NCI-H2029 treated with DMSO at 0.1 percent for 48 hours (cell line): ENCODE measurements around the gene ZNF524.

Experiments used
- DNase-seq: peaks from one replicate; lab custom pipeline; 2025; lab: John Stamatoyannopoulos, UW

The ZNF524 gene

DNA sequence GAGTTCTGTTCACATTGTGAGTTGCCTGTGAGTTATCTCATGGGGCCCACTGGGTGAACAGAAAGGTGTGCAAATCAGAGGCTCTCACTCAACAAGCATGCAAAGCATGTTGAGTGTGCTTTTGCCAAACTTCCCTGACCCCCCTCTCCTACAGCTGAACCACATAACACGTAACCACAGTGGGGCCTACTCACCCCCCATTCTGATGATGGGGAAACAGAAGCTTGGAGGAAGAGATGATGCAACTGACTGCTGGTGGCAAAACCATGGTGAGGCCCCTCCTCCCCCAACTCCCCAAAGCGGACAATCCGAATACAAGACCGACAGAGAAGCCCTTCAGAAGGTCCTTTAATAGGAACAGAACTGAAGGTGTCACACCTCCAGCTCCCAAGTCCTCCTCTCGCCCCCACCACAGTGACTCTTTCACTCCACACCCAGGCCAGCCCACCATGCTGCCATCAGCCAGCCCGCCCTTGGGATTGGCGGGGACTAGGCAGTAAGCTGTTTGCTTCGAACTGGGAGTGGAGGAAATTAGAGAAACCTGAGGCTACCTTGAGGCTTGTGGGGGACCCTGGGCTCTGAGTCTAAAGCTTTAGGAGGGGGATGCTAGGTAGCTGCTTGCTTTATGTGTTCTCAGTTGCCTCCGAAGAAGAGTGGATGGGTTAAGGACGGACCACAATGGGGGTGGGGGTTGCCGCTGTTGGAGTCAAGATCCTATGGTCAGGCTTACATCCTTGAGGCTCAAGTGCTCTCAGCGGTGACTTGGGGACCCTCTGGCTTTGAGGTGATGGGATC is 20.5 kb downstream of the ZNF524 start:
- DNase-seq: no peak

DNA sequence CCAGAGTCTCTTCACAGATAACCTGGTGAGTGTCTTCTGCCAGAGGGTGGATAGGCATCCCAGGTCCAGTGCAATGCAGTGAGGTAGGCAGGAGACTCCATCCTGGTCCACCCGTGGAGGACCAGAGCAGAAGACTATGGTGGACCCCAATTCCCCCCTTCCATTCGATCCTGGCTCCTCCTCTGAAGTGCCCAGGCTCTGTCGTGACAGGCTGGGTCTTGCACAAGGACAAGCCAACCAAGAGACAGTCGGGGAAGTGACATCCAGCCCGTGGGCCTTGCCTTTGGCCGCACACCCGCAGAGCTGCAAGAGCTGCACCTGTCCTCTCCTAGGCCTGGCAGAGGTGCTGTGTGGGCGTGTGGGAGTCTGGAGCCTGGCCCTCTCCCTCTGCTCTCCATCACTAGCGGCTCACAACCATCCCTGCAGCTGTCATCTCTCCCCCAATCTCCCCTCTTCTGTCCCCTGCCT is 21.2 kb downstream of the ZNF524 start:
- DNase-seq: no peak

- DNase-seq: no peak
Measured at GRCh38 chr19:55621673-55622231, 21.7 kb downstream of the ZNF524 start.

DNA sequence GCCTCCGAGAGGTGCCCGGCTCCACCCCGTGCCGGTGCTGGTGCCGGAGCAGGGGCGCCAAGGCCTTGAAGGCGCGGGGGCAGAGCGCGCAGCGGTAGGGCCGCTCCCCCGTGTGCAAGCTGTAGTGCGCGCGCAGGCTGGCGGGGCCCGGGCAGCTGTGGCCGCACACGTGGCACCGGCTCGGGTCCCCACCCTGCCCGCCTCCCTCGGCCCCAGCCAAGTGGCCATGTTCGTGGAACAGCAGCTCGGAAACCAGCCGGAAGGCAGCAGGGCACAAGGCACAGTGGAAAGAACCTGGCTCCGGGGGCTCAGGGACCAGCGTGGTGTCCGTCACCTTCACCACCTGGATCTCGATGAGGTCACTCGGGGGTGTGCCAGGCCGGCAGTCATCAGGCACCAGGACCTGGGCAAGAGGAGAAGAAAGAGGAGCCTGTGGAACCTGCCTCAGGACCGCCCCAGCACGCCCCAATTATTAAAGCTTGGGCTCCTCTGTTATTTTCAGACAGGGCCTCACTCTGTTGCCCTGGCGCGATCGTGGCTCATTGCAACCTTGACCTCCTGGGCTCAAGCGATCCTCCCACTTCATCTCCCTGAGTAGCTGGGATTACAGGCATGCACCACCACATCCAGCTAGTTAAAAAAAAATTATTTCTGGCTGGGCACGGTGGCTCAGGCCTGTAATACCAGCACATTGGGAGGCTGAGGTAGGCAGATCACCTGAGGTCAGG is 22.3 kb downstream of the ZNF524 start:
- DNase-seq: no peak

DNA sequence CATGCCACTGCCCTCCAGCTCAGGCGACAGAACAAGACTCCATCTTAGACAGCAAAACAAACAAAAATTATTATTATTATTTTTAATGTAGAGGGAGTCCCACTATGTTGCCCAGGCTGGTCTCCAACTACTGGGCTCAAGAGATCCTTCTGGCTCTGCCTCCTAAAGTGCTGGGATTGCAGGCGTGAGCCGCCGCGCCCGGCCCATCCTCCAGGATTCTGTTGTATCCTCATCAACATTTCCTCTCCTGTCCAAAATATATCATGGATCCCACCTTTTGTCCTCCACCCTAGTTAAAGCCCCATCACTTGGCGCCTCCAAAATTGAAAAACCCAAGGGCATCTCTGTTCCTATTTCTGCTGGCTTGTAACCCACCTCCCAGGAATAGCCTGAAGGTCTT is 23.0 kb downstream of the ZNF524 start:
- DNase-seq: no peak

- no peak for DNase-seq
Measured at GRCh38 chr19:55623561-55623960, 23.5 kb downstream of the ZNF524 start.

DNA sequence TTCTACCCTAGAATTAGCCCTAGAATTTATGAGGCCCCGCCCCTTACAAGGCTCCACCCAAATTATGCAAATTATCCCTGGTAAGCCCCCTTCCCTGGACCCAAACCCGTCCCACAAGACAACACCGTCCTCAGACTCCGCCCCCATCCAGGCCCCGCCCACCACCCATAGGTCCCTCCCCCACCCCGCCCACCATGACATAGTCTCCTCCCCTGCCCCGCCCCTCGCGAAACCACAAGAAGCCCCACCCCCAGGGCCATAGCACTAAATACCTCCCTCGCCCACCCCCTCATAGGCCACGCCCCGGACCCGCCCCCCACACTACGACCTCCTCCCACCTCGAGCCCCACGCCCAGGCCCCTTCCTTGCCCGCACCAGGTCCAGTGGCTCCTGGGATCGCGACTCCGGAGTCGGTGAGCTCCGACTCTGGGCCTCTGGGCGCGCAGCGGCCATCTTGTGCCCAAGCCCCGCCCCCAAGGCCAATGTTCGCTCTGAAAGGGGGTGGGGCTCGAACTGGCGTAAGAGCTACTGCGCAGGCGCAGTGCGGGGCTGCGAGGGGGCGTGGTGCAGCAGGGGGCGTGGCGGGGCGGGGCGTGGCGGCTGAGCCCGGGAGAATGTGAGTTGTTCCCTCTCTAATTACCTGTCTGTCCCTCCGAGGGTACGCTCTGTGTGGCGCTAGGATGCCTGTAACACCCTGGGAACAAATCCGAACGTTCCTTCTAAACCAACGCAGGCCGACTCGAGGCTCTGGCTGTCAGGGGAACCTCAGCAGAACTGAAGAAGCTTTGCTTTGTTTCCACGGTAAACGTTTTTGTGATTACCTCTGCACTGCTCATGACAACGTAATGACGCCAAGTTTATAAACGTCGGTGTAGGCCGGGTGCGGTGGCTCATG is 24.3 kb downstream of the ZNF524 start, which contains the start of gene ZNF784:
Gene ZNF784, minus strand, starts transcription at position 458 of the 895 bp plus-strand sequence. Its CDS starts 5 bp downstream, at position 453.
- DNase-seq: peak; percentile 85

- no peak for DNase-seq
Measured at GRCh38 chr19:55625004-55625326, 24.9 kb downstream of the ZNF524 start.

- DNase-seq: no peak
Measured at GRCh38 chr19:55626350-55626749, 26.3 kb downstream of the ZNF524 start.

DNA sequence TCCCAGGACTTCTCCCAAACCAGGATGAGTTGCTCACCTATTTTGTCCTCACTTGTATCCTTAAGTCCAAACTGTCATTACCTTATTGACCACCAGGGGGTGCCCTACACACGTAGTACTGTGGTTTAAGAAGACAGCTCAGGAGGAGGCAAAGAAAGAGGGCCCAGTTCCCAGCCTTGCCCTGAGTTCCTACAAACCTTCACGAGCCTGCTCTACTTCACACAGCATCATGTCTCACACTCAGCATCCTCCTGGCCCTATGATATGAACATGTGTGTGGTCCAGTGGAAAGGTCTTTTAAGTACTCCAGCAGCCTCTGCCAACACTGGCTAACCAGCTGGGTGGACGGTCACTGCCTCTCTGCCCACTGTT is 32.4 kb downstream of the ZNF524 start:
- peak; percentile 74 for DNase-seq

- DNase-seq: no peak
Measured at GRCh38 chr19:55633861-55634260, 33.8 kb downstream of the ZNF524 start.

- DNase-seq: no peak
Measured at GRCh38 chr19:55635334-55635717, 35.2 kb downstream of the ZNF524 start.

DNA sequence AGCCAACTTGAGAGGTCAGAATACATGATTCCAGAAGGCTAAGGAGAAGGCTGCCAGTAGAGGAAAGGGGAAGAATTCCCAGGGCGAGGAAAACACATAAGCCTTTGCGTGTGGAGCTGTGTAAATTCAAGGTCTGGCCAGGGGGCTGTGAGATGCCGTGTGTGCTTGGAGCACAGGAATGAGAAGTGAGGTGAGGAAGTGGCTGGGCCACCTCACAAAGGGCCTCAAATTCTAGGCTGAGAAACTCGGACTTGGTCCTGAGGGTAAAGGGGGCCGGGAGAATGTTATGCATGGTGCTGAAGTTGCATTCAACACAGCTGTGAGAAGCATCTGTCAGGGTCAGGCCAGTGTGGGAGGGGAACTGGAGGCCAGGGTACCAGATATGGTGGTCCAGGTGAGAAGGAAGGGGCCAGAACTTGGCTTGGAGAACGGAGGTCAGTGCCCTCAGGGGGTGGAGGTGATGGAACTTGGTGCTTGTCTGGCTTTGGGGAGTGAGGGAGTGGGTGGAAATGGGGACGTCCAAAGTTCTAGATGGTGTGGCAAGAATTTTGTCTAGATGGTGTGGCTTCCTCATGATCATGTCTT is 35.9 kb downstream of the ZNF524 start:
- no peak for DNase-seq

DNA sequence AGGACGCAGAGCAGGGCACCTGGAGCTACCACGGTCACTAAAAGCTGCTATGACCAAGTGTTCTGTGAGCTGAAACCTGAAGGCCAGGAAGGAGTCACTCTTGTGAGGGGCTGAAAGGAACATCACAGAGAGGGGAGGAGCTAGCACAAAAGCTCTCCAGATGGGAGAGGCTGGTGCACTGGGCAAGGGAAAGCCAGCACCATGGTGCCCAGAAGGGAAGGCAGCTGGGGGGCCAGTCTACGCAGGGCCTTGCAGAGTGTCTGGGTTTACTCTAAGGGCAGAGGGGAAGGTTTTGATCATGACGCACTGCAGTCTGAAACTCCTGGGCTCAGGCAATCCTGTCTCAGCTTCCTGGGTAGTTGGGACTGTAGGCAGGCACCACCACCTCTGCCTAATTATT is 36.6 kb downstream of the ZNF524 start:
- no peak for DNase-seq

DNA sequence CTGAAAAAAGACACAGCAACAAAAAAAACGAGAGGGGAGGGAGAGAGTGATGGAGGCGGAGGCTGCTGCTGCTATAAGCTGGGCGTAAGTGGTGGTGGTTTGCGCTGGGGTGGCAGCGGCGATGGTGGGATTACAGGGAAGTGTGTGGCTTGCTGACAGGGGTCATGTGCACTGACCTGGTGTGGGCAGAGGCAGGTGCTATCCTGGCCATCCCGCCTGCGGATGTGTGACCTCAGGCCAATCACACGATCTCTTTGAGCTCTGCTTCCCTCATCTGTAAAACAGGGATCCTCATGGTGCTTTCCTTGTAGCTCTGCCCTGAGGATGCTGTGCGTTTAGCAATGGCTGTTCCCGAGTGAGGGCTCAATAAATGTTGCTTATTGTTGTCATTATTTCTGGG is 37.4 kb downstream of the ZNF524 start:
- DNase-seq: no peak

DNA sequence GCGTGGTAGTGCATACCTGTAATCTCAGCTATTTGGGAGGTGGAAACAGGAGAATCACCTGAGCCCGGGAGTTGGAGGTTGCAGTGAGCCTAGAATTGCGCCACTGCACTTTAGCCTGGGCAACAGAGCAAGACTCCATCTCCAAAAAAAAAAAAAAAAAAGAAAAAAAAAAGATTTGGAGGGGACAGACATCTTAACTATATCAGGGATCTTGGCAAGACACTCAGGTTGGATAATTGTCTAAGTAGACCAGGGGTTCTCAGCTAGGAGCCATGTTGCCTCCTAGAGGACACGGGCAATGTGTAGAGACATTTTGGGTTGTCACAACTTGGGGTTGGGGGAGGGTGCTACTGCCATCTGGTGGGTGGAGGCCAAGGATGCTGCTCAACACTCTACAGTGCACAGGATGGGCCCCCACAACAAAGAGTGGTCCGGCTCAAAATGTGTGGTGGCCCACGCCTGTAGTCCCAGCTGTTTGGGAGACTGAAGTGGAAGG is 38.8 kb downstream of the ZNF524 start:
- no peak for DNase-seq

GRCh38 chr19:55640043-55640576 is 40.0 kb downstream of the ZNF524 start:
- DNase-seq: no peak

DNA sequence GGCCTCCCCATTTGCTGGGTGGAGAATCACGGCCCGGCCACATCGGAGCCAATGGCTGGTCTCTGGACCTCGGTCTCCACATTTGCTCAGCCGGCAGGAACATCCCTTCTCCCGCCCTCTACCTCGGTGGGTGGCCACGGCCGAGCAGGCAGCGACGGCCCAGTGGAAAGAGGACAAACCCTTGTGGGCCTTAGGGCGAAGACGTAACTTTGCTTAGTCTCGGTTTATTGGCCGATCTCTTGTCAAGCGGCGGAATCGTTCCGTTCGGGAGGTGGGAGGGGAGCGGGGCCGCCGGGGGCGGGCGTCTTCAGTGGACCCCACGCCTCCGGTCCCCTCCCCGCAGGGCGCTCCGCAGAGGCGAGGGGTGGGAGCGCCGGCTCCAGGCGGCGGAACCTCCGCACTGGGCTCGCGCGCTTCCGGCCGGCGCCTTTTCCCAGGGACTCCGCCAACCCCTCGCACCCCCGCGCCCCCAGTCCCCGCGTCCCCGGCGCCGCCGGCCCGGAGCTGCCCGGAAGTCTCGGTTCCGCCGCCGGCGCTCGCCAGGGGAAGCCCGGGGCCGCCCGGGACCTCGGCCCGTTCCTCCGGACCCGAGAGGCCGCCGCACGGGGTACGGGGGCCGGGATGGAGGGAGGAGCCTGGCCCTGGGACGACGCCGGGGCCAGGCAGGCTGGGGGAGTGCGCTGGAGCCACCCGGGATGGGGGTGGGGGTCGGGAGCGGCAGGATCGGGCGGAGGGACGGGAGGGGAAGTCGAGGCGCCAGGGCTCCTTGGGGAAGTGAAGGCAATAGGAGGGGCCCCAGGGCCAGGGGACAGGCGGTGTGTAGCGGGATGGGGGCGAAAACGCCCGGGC is 40.7 kb downstream of the ZNF524 start, which contains the start of gene ZNF580:
Gene ZNF580, plus strand, starts transcription at position 426 of the 849 bp plus-strand sequence. CDS start 1,507 bp downstream, outside the sequence.
- DNase-seq: no peak

DNA sequence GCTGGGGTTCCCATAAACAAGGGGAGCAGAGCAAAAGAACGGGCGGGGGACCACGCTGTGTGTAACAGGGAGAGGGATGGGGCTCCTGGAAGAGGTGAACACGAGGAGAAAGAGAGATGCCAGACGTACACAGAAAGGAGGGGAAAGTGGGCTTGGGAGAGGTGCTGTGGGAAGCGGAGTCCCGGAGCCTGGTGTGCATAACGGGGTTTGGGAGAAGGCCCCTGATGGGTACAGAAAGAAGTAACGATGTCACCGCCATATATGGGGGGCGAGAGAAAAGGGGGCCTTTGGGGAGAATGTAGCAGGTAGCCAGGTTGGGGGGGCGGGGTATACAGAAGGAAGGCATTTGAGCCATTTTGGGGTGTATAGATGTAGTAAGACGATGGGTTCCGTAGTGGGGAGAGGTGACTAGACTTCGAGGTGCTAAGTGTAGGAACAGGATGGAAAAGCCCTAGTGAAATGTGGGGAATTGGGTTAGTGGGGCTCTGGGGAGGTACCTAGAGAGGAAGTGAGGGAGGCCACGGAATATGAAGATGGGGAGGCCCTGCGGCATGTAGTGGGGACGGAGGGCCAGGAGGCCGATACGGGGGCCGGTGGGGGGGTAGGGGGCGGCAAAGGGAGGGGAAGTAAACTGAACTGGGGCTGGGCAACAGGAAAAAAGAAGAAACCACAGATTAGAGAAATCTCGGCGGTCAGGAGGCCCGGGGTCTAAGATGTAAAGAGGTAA is 41.5 kb downstream of the ZNF524 start:
- DNase-seq: no peak
